22Rv1 (cell line): ENCODE measurements around the gene CCDC30.

Experiments used
- ZFX ChIP-seq: fragments of 450-650 bp; IDR thresholded peaks from 2 replicates; pipeline ENCODE4 v1.6.1; 2017; ENCODE audit warnings: antibody characterized with exemption, borderline replicate concordance
- TF ChIP-seq, protein P1 (sequence below): fragments of 450-650 bp; IDR thresholded peaks from 2 replicates; pipeline ENCODE4 v1.5.1; 2017; ENCODE audit warnings: mild to moderate bottlenecking

DNA sequence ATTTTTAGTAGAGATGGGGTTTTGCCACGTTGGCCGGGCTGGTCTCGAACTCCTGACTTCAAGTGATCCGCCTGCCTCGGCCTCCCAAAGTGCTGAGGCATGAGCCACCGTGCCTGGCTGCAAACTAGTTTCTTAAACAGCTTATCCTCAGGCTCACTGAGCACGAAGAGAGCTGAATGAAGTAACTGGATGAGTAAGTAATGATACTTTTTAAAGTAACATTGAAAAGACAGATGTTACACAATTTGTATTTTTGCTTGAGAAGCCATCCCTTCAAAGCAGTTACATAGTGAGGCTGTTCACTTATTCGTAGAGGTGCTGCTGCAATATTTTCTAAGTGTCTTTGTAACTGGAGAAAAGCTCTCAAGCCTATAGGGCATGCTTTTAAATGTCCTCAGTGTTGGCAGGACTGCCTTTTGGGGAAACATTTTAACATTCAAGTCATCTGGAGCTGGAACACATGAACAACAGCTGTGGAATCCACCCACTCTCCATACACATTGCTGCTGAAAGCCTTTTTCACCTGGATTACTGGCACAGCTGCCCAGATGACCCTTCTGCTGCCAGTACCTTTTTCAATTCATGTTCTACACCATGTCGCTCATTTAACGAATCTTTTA lies 216.4 kb downstream of the CCDC30 start:
- TF ChIP-seq, protein P1, sequence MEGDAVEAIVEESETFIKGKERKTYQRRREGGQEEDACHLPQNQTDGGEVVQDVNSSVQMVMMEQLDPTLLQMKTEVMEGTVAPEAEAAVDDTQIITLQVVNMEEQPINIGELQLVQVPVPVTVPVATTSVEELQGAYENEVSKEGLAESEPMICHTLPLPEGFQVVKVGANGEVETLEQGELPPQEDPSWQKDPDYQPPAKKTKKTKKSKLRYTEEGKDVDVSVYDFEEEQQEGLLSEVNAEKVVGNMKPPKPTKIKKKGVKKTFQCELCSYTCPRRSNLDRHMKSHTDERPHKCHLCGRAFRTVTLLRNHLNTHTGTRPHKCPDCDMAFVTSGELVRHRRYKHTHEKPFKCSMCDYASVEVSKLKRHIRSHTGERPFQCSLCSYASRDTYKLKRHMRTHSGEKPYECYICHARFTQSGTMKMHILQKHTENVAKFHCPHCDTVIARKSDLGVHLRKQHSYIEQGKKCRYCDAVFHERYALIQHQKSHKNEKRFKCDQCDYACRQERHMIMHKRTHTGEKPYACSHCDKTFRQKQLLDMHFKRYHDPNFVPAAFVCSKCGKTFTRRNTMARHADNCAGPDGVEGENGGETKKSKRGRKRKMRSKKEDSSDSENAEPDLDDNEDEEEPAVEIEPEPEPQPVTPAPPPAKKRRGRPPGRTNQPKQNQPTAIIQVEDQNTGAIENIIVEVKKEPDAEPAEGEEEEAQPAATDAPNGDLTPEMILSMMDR: no peak
- no peak for TF ChIP-seq ZFX
